NCI-H1436 treated with DMSO at 0.1 percent for 48 hours (cell line): ENCODE measurements around the gene ME2.
"Not testable (repeated sequence)": the region's sequence is repeated elsewhere in the genome, so short reads cannot be mapped to it uniquely, and the experiment has no call there.

Experiments
- DNase-seq: peaks from one replicate; lab custom pipeline; 2025; lab: John Stamatoyannopoulos, UW

ME2 gene

GRCh38 chr18:50862401-50862800, 16.5 kb upstream of the ME2 start:
- DNase-seq, result no peak

GRCh38 chr18:50863840-50864375, 15.0 kb upstream of the ME2 start:
- DNase-seq, result no peak

- no peak for DNase-seq
These were observed 12.2 kb upstream of the ME2 start for GRCh38 chr18:50866765-50867164.

GRCh38 chr18:50869150-50869549, 9.8 kb upstream of the ME2 start:
- DNase-seq, result no peak

GRCh38 chr18:50870138-50870845, 8.6 kb upstream of the ME2 start:
- DNase-seq, result no peak

- no peak for DNase-seq
These were observed 7.1 kb upstream of the ME2 start for GRCh38 chr18:50871846-50872245.

GRCh38 chr18:50875966-50876536, 2.9 kb upstream of the ME2 start:
- DNase-seq, result no peak

- DNase-seq, result no peak
These were observed 1.2 kb upstream of the ME2 start for GRCh38 chr18:50877545-50878265.

GRCh38 chr18:50879302-50880118, 592 bp downstream of the ME2 start:
- no peak for DNase-seq

- no peak for DNase-seq
These were observed 1.2 kb downstream of the ME2 start for GRCh38 chr18:50880119-50880465.

GRCh38 chr18:50880944-50881343, 2.0 kb downstream of the ME2 start:
- not testable (repeated sequence) for DNase-seq

GRCh38 chr18:50886929-50887328, 8.0 kb downstream of the ME2 start:
- no peak for DNase-seq

- no peak for DNase-seq
These were observed 16.6 kb downstream of the ME2 start for GRCh38 chr18:50895350-50896045.

GRCh38 chr18:50896093-50896492, 17.2 kb downstream of the ME2 start:
- no peak for DNase-seq

GRCh38 chr18:50898919-50899318, 20.0 kb downstream of the ME2 start:
- DNase-seq, result no peak

GRCh38 chr18:50902797-50903196, 23.9 kb downstream of the ME2 start:
- DNase-seq, result no peak

GRCh38 chr18:50906843-50907242, 27.9 kb downstream of the ME2 start:
- no peak for DNase-seq

GRCh38 chr18:50909261-50909660, 30.3 kb downstream of the ME2 start:
- DNase-seq, result no peak

GRCh38 chr18:50911006-50911405, 32.1 kb downstream of the ME2 start:
- no peak for DNase-seq

- DNase-seq, result no peak
These were observed 38.1 kb downstream of the ME2 start for GRCh38 chr18:50917021-50917420.

- no peak for DNase-seq
These were observed 39.2 kb downstream of the ME2 start for GRCh38 chr18:50918153-50918552.

- DNase-seq, result no peak
These were observed 45.5 kb downstream of the ME2 start for GRCh38 chr18:50924372-50924771.
